K562 (cell line): ENCODE measurements around the gene EHBP1L1. TPM values are rescaled to one million over a fixed set of nuclear protein-coding genes. Genes with fewer than 3 reads are reported as not detected.
A peak's percentile ranks its signal among the peaks of the same experiment; 100 is the strongest.

Experiments
- ARID2 ChIP-seq: fragments of 450-650 bp; IDR thresholded peaks from 2 replicates; pipeline ENCODE4 v1.6.1; 2017; ENCODE audit warnings: antibody characterized with exemption, mild to moderate bottlenecking
- ATF4 ChIP-seq: fragments of 450-650 bp; formaldehyde crosslinking; IDR thresholded peaks from 2 replicates; pipeline ENCODE4 v1.4.0; 2022; ENCODE audit warnings: mild to moderate bottlenecking, moderate library complexity
- BMI1 ChIP-seq: fragments of 150-350 bp; IDR thresholded peaks from 2 replicates; pipeline ENCODE4 v1.6.1; 2014; ENCODE audit warnings: low read length
- CTCF ChIP-seq, 3 experiments: IDR thresholded peaks in 2 of 3; conservative IDR thresholded peaks in 1 of 3; 2 replicates each; pipeline ENCODE4 v1.5.1; 2011 to 2012; ENCODE audit warnings: low read length in 3 of 3, mild to moderate bottlenecking in 3 of 3, control low read depth in 2 of 3, improper control_type of control experiment in 1 of 3, inconsistent platforms in 1 of 3, low read depth in 1 of 3, mixed read lengths in 1 of 3, moderate library complexity in 1 of 3; ENCODE audit not compliant: insufficient read depth in 2 of 3
- ETV5 ChIP-seq: sonication (generic); formaldehyde crosslinking; IDR thresholded peaks from 2 replicates; pipeline ENCODE4 v1.4.0; 2020; ENCODE audit warnings: low read depth, mild to moderate bottlenecking, missing genetic modification reagents
- HIVEP1 ChIP-seq: fragments of 250-450 bp; sonication (Bioruptor Pico); IDR thresholded peaks from 2 replicates; pipeline ENCODE4 v1.4.0; 2020; ENCODE audit warnings: mild to moderate bottlenecking
- HNRNPUL1 ChIP-seq: fragments of 200-400 bp; formaldehyde crosslinking; IDR thresholded peaks from 2 replicates; pipeline ENCODE4 v1.6.1; 2017; ENCODE audit warnings: low read length
- JUND ChIP-seq, 2 experiments: IDR thresholded peaks; 2 replicates in 1 of 2; 3 replicates in 1 of 2; pipeline ENCODE4 v1.6.1; 2011; ENCODE audit warnings: borderline replicate concordance in 2 of 2, low read depth in 2 of 2, low read length in 2 of 2, improper control_type of control experiment in 1 of 2, missing biosample characterization in 1 of 2, missing genetic modification characterization in 1 of 2, missing genetic modification reagents in 1 of 2
- MITF ChIP-seq: IDR thresholded peaks from 2 replicates; pipeline ENCODE4 v1.6.1; 2014; ENCODE audit warnings: antibody characterized with exemption
- NR2F6 ChIP-seq: fragments of 450-650 bp; formaldehyde crosslinking; IDR thresholded peaks from 2 replicates; pipeline ENCODE4 v1.4.0; 2020; ENCODE audit warnings: mild to moderate bottlenecking
- NR4A1 ChIP-seq, 2 experiments: fragments of 250-450 bp in 1 of 2; fragments of 450-650 bp in 1 of 2; sonication (Bioruptor Pico) in 1 of 2; IDR thresholded peaks; 2 replicates each; pipeline versions ENCODE4 v1.4.0 to v1.6.1; 2016 to 2020; ENCODE audit warnings: mild to moderate bottlenecking in 2 of 2, missing compliant biosample characterization in 1 of 2, missing genetic modification characterization in 1 of 2, moderate library complexity in 1 of 2
- RB1 ChIP-seq: fragments of 450-650 bp; IDR thresholded peaks from 2 replicates; pipeline ENCODE4 v1.6.1; 2017; ENCODE audit warnings: low read depth, mild to moderate bottlenecking
- SAP30 ChIP-seq: fragments of 200-600 bp; sonication (generic); IDR thresholded peaks from 2 replicates; pipeline ENCODE4 v1.6.1; 2012; ENCODE audit warnings: borderline replicate concordance, low read depth, mild to moderate bottlenecking, moderate library complexity, low read length, control low read depth, inconsistent platforms; ENCODE audit not compliant: insufficient read depth, poor library complexity, severe bottlenecking
- TAF9B ChIP-seq: fragments of 450-650 bp; IDR thresholded peaks from 2 replicates; pipeline ENCODE4 v1.6.1; 2018; ENCODE audit warnings: mild to moderate bottlenecking; ENCODE audit not compliant: partially characterized antibody
- ZNF75A ChIP-seq: fragments of 450-650 bp; formaldehyde crosslinking; IDR thresholded peaks from 2 replicates; pipeline ENCODE4 v1.4.0; 2020; ENCODE audit warnings: mild to moderate bottlenecking
- polyA plus RNA-seq, 8 experiments: library from polyadenylated mRNA; depleted of rRNA in 4 of 8; stranded (reverse) in 5 of 8; unstranded in 3 of 8; fragments of >200 nt; fragmentation: Nextera tagmentation in 2 of 8; fragmentation: Illumina TruSeq in 1 of 8; extraction: Ambion mirVana in 2 of 8; extraction: Trizol in 1 of 8; gene quantifications; 2 replicates each; pipeline versions ENCODE4 v1.2.1 to v1.2.3, GENCODE V29; 2011 to 2014; ENCODE audit warnings: inconsistent platforms in 1 of 8, missing spikeins in 1 of 8
- total RNA-seq, 7 experiments: library from RNA; depleted of rRNA in 6 of 7; stranded (reverse); fragments of >200 nt in 6 of 7; fragmentation: Illumina TruSeq in 2 of 7; extraction: Trizol in 2 of 7; gene quantifications; 2 replicates each; pipeline versions ENCODE4 v1.2.1 to v1.2.3, GENCODE V29; 2011 to 2021; ENCODE audit warnings: low replicate concordance in 1 of 7
- TF ChIP-seq, protein P1 (sequence below): fragments of 450-650 bp; IDR thresholded peaks from 2 replicates; pipeline ENCODE4 v1.6.1; 2016; ENCODE audit warnings: antibody characterized with exemption
- TF ChIP-seq, protein P2 (sequence below), 2 experiments: fragments of 450-650 bp; conservative IDR thresholded peaks; 2 replicates each; pipeline ENCODE4 v1.6.1; 2017; ENCODE audit warnings: mild to moderate bottlenecking in 2 of 2, moderate library complexity in 2 of 2
- TF ChIP-seq, protein P3 (sequence below): sonication (generic); formaldehyde crosslinking; IDR thresholded peaks from 2 replicates; pipeline ENCODE4 v1.9.0; 2022; ENCODE audit warnings: mild to moderate bottlenecking, missing genetic modification reagents

The EHBP1L1 gene
- total and polyA plus RNA-seq, 9 of the 15 experiments (the other 6 are each of a cell fraction or from before 2014, with no cell fraction given), result 0.03 to 87.1 (median 26.3) TPM

DNA sequence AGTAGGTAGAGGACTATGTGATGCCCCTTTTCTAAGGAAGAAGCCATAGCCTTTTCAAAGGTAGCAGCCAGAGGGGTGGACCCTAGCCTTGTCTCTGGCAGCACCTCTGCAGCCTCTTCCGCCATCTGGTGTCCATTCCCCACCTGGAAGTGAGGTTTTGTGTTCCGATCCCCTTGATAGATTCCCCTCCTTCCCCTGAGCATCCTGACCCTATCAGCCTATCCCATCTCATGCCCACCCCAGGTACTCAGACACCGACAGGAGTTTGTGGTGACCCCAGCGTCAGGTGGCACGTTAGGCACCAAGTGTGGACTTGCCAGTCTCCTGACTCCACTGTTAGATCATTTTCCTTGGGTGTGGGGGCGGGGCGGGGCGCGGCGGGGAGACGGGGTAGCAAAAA, 3.9 kb upstream of the EHBP1L1 start (continued):
- TF ChIP-seq JUND (IDR thresholded peaks at IDR 0.05; ENCODE audit: borderline replicate concordance, low read depth, low read length) (0 out of 2 replicates have a peak, but pooled peaks have one; percentile 13), JUND (tag; IDR thresholded peaks at IDR 0.05; ENCODE audit: borderline replicate concordance, low read depth, low read length) (no peak), ETV5 (0 out of 2 replicates have a peak, but pooled peaks have one; percentile 38), ZNF75A (CRISPR knock-in tag) (no peak), ARID2 (peak; percentile 76; the same call in 1 of the 2 replicates), HIVEP1 (CRISPR knock-in tag) (no peak), ATF4 (CRISPR knock-in tag) (no peak), SAP30 (no peak), NR4A1 (CRISPR knock-in tag; IDR thresholded peaks at IDR 0.05) (no peak), NR4A1 (tag; IDR thresholded peaks at IDR 0.05) (no peak), MITF (no peak), RB1 (no peak), NR2F6 (no peak), TAF9B (no peak), CTCF (IDR thresholded peaks at IDR 0.05 in 2 of 3, conservative IDR thresholded peaks at IDR 0.05 in 1 of 3; ENCODE audit: insufficient read depth in 2 of 3, low read depth in 1 of 3, low read length in 3 of 3) (peak; percentile 75 to 84 (median 81)), BMI1 (no peak), HNRNPUL1 (no peak)
- TF ChIP-seq, protein P1, sequence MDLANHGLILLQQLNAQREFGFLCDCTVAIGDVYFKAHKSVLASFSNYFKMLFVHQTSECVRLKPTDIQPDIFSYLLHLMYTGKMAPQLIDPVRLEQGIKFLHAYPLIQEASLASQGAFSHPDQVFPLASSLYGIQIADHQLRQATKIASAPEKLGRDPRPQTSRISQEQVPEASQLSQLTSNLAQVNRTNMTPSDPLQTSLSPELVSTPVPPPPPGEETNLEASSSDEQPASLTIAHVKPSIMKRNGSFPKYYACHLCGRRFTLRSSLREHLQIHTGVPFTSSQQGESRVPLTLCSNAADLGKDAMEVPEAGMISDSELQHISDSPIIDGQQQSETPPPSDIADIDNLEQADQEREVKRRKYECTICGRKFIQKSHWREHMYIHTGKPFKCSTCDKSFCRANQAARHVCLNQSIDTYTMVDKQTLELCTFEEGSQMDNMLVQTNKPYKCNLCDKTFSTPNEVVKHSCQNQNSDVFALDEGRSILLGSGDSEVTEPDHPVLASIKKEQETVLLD, result no peak
- TF ChIP-seq, protein P2, sequence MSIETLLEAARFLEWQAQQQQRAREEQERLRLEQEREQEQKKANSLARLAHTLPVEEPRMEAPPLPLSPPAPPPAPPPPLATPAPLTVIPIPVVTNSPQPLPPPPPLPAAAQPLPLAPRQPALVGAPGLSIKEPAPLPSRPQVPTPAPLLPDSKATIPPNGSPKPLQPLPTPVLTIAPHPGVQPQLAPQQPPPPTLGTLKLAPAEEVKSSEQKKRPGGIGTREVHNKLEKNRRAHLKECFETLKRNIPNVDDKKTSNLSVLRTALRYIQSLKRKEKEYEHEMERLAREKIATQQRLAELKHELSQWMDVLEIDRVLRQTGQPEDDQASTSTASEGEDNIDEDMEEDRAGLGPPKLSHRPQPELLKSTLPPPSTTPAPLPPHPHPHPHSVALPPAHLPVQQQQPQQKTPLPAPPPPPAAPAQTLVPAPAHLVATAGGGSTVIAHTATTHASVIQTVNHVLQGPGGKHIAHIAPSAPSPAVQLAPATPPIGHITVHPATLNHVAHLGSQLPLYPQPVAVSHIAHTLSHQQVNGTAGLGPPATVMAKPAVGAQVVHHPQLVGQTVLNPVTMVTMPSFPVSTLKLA (conservative IDR thresholded peaks at IDR 0.05), result peak; percentile 37 to 51
- TF ChIP-seq, protein P3, sequence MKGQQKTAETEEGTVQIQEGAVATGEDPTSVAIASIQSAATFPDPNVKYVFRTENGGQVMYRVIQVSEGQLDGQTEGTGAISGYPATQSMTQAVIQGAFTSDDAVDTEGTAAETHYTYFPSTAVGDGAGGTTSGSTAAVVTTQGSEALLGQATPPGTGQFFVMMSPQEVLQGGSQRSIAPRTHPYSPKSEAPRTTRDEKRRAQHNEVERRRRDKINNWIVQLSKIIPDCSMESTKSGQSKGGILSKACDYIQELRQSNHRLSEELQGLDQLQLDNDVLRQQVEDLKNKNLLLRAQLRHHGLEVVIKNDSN, result no peak
